HG02970 (cell line): Measurements from ENCODE around the gene MT1X.

Experiments used
- ATAC-seq: cut with Tn5 transposase; IDR thresholded peaks from one replicate; pipeline ENCODE4 v1.9.1; 2021; ENCODE audit warnings: mild to moderate bottlenecking, moderate library complexity, moderate number of reproducible peaks; ENCODE audit not compliant: unreplicated experiment, low FRiP score

The MT1X gene

GRCh38 chr16:56675685-56676210, 6.5 kb upstream of the MT1X start:
- ATAC-seq: no peak

DNA sequence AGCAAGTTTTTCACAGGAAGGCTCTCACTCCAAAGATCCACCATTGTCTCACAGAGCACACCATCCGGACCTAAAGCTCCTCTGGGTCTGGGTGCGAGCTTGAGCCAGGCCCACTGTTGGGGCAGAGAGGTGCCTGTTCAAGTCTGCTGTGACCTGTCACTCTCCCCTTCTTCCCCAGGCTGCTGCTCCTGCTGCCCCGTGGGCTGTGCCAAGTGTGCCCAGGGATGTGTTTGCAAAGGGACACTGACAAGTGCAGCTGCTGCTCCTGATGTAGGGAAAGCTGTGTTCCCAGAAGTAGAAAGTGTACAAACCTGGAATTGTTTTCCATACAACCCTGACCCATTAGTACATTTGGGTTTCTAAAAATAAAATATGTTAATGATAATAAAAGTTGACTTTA, 4.8 kb upstream of the MT1X start:
- no peak for ATAC-seq

GRCh38 chr16:56679078-56679730, 3.1 kb upstream of the MT1X start:
- ATAC-seq: no peak

GRCh38 chr16:56679818-56680217, 2.5 kb upstream of the MT1X start:
- no peak for ATAC-seq

DNA sequence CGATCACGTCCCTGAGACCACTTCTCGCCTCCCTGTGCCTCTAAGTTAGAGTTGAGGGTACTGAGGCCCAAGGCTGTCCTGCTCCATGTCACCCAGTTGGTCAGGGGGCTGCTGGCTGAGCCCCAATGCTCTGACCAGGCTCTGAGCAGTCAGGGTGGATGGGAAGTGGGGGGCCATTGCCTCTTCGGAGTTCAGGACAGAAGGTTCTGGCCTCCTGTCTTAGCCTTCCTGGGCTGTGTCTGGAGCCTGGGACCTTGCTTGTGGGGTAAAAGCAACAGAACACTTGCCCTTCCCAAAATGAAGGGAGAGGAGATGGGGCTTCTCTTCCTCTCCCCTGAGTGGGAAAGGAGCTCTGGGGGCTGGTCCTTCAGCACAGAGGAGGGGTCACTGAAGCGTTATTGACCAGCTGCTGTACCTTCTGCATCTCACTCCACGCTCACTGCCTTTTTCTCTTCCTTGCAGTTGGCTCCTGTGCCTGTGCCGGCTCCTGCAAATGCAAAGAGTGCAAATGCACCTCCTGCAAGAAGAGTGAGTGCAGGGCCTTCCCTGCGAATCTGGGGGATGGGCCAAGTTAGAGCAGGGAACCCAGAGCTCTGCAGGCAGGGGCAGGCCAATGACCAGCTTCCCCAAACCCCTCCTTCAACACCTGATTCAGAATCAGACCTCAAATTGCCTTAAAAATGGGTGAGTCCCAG, 580 bp downstream of the MT1X start:
- no peak for ATAC-seq

DNA sequence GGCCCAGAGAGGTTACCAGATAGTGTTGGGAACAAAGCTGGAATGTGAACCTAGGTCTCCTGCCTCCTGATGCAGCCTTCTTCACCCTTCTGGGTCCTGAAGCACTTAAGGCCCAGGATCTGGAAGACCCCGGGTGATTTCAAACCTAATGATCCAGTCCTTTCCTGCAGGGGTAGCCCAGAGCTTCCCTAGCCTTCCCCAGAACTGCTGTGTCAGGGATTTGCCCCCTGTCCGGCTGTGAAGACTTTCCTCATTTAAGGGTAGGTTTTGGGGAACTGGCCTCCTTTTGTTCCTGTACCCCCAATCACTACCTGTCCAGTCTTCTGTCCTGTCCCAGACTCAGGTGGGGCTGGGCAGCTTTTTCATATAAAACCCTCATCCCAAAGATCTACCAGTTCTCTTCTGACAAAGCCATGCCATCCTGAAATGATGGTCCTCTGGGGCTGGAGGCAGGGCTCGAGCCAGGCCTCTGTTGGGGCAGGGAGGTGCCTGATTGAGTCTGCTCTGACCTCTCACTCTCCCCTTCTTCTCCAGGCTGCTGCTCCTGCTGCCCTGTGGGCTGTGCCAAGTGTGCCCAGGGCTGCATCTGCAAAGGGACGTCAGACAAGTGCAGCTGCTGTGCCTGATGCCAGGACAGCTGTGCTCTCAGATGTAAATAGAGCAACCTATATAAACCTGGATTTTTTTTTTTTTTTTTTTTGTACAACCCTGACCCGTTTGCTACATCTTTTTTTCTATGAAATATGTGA, 1.3 kb downstream of the MT1X start:
- no peak for ATAC-seq

- ATAC-seq: no peak
These were observed 2.1 kb downstream of the MT1X start for GRCh38 chr16:56684256-56684925.

DNA sequence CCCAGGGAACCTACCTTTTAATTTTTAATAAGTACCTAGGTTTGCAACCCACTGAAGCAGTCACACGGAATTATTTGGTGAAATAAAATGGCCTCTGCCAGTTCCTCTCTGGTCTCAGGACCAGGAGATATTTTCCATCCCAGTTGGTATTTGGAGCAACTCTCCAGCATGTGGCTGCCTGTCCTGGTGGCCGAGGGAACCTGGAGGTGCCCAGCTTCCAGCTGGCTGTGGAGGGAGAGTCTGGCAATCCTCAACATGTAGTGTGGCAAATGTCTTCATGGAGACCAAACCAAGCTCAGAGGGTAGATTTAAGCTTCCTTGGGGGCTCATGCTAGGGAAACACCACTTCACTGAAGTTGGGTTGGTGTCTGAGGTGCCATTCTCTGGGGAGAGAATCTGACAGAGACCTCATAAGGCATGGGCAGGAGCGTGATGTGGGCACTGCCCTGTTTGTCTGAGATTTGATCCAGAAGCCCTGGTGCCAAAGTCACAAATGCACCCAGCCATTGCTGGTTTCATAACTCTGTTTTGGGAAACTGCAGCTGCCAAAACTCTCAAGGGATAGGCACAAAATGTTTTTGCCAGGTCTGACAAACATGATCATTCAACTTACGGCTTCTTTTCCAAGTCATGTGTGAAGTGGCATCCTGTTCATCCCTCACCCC, 2.8 kb downstream of the MT1X start:
- ATAC-seq: no peak

- no peak for ATAC-seq
These were observed 4.5 kb downstream of the MT1X start for GRCh38 chr16:56686758-56687157.

DNA sequence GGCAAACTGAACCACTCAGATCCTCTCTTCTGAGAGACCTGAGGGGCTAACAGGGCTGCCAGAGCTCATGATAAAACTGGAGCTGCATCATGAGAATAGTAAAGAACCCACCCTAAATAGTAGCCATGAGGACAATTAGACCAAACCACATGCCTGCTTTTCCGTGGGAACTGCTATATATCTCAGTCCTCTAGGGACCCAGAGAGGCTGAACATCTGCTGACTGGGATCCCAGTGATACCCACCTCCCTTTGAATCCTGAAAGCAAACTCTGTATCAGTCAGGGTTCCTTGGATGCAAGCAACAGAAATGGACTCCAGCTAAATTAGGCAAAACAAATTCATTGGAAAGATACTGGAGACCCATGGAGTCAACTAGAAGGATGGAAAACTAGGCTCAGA, 6.5 kb downstream of the MT1X start:
- ATAC-seq: no peak

GRCh38 chr16:56689171-56689570, 6.9 kb downstream of the MT1X start:
- no peak for ATAC-seq

DNA sequence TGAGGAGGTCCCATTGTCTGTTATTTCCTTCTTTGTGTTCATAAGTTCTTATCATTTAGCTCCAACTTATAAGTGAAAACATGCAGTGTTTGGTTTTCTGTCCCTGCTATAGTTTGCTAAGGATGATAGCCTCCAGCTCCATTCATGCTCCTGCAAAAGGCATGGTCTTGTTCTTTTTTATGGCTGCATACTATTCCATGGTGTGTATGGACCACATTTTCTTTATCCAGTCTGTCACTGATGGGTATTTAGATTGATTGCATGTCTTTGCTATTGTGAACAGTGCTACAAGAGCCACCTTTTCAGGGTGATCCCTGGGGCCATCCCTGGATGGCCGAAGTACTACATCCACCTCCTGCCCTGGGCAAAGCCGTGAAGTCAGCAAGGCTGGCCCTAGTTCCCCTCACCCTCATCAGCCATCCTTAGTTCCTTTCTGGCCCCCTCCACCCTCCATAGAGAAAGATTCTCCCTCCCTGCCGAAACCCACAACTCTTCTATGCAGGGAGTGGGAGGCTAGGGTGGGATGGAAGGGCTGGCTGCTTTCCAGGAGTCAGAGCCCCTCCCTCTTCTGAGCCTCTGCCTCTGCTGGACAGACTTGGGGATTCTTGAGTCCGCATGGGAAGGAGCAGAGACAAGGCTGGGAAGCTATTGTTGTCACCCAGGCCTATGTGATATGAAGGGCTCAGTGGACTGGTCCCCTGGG, 8.3 kb downstream of the MT1X start:
- no peak for ATAC-seq

- no peak for ATAC-seq
These were observed 9.6 kb downstream of the MT1X start for GRCh38 chr16:56691885-56692284.

DNA sequence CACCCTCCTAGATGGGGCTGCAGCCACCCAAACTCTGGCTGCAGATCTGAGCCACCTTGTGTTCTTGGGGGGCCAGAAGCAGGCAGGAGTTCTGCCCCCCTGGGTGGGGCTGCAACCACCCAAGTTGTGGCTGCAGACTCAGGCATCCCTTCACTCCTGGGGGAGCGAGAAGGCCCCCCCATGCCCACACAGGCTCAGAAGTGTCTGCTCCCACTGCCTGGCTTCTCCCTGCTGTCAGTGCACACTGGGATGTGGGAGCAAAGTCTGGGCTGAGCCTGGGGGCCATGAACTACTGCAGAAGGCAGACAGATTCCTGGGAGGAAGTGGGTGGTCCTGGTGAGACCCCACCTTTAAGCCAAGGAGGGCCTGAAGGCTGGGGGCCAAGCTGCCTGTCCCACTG, 13.0 kb downstream of the MT1X start:
- ATAC-seq: no peak

GRCh38 chr16:56697456-56698155, 15.3 kb downstream of the MT1X start:
- ATAC-seq: no peak

- no peak for ATAC-seq
These were observed 17.9 kb downstream of the MT1X start for GRCh38 chr16:56700195-56700594.

- no peak for ATAC-seq
These were observed 18.4 kb downstream of the MT1X start for GRCh38 chr16:56700631-56701030.

DNA sequence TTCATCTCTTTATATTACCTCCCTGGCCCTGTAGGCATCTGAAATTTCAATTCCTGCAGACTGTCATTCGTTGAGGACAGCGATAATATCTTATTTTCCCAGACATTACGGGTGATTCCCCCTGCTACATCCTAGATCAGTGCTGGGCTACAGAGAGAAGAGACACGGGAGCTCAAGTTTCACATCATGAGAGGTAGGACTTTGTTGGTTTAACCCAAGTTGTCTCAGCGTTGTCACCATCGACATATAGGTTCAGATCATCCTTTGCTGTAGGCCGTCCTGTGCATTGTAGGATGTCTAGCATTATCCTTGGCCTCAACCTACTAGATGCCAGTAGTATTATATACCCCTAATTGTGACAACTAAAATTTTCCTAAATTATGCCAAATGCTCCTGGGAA, 19.3 kb downstream of the MT1X start:
- no peak for ATAC-seq

- no peak for ATAC-seq
These were observed 20.6 kb downstream of the MT1X start for GRCh38 chr16:56702836-56703235.
